Fibroblast of skin of scalp (primary cell): ENCODE data around the gene CDK2. TPM values are rescaled to one million over a fixed set of nuclear protein-coding genes. Genes with fewer than 3 reads are reported as not detected.
"Not testable (repeated sequence)": the region's sequence is repeated elsewhere in the genome, so short reads cannot be mapped to it uniquely, and the experiment has no call there.

Experiments
- DNase-seq: peaks from one replicate; pipeline ENCODE4 v3.0.0-alpha.2; 2013
- polyA plus RNA-seq, 2 experiments: library from polyadenylated mRNA; unstranded; fragments of 120-200 nt; gene quantifications; one replicate each; pipeline ENCODE4 v1.2.1, GENCODE V29; 2013; ENCODE audit not compliant: insufficient read length in 2 of 2

The CDK2 gene
- polyA plus RNA-seq (2013, experiment 1 of 2; ENCODE audit: insufficient read length), result 38.2 TPM
- 36.3 TPM for polyA plus RNA-seq (2013, experiment 2 of 2; ENCODE audit: insufficient read length)

GRCh38 chr12:55966408-55967281 is at the start of gene CDK2:
Gene CDK2 (plus strand): TSS chr12:55966830. CDS start chr12:55967009, 179 bp downstream.
- peak; percentile 80 for DNase-seq

DNA sequence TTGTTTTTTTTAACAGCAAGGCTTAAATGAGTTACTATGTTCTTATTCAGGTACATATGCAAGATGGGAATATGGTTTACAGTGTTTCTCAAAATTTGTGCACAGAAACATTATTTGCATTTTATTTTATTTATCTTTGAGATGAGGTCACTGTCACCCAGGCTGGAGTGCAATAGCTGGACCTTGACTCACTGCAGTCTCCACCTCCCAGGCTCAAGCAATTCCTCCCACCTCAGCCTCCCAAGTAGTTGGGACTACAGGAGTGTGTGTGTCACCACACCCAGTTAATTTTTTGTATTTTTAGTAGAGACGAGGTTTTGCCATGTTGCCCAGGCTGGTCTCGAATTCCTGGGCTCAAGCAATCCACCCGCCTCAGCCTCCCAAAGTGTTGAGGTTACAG is 47.6 kb upstream of the CDK2 start:
- peak; percentile 70 for DNase-seq

- no peak for DNase-seq
These were observed 44.5 kb upstream of the CDK2 start for GRCh38 chr12:55922126-55922525.

- not testable (repeated sequence) for DNase-seq
These were observed 43.0 kb upstream of the CDK2 start for GRCh38 chr12:55923648-55924047.

DNA sequence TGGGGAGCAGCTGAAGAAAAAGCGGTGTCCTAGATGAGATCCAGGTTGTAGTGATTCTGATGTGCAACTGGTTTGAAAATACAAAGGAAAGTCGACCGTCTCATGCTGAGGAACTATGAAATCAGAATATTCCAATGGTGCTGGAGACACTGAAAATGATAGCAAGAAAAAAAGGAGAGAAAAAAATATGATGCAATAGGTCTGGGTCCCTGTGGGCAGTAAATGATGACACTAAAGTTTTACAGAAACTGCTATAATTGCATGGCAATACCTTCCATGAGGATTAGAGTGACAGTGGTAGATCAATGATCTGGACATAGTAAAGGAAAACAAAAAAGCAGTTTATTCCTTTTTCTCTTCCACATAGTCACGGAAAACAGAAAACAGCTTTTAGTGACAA is 41.3 kb upstream of the CDK2 start:
- no peak for DNase-seq

DNA sequence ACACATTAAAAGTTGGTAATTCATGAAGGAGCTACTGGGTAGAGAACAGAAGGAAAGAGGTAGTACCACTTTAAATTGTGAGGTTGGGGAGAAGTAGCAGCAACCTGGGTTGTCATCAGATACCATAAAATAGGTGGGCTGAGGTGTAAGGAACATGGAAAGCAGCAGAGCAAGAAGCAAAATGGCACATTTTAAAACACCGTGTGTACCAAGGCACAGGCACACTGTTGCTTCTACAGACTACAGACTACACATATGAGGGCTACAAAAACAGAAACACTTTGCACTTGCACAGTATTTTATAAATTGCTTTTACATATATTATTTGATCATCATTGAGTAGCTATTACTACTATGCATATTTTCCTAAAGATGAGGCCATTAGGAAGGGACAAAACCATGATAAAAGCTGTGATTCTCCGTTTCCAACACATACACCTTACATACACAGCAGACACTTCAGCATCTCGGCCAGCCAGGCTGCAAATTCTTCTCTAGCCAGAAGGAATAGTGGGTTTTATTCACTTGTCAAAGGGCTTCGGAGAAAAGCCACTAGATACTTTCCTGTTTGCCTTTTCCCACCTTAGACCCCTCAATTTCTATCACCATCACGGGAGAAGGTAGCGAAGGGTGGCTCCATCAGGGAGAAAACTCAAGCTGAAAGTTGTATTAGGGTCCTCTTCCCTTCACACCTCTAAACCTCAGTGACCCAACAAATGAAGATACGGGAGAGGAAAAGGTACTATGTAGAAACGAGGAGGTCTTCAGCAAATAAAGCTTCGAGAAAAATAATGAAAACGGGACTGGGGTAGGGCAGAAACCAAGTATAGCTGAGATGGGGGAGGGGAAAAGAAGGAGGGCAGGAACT is 40.5 kb upstream of the CDK2 start:
- DNase-seq, result no peak

DNA sequence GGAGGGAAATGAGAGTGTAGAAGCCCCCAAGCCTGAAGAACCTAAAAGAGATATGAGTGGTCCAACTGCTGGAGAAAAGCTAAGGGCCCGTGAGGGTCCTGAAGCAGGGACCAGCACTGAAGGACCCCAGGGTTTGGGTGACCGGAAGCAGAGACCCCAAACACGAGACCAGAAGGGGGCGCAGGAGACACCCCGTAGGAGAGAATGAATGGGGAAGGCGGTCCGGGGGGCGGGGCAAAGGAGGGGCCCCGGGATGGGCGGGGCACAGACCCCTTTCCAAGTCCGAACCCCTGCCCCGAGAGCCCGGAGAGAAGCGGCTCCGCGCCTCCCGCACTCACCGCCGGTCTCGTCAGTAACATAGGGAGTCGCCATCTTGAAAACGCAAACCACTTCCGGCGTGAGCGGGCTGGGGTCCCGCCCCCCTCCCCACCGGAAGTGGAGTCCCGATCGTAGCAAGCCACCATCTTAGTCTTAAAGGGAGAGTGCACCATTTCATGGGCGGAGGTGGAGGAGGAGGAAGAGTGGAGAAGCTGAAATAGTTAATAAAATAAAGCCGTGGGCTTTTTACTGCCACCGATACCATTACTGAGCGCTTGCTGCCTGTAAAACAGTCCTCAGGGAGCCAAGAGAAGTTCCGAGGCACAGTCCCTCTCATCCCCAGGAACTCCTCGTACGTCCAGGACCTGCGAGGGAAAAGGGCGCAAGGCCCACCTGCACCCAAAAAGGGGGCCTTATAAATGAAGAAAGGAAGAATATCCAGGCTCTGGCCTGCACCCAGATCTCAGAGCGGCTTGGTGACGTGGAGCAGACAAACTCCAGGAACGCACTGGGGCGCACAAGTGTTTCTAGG is 39.7 kb upstream of the CDK2 start:
- peak; percentile 95 for DNase-seq

DNA sequence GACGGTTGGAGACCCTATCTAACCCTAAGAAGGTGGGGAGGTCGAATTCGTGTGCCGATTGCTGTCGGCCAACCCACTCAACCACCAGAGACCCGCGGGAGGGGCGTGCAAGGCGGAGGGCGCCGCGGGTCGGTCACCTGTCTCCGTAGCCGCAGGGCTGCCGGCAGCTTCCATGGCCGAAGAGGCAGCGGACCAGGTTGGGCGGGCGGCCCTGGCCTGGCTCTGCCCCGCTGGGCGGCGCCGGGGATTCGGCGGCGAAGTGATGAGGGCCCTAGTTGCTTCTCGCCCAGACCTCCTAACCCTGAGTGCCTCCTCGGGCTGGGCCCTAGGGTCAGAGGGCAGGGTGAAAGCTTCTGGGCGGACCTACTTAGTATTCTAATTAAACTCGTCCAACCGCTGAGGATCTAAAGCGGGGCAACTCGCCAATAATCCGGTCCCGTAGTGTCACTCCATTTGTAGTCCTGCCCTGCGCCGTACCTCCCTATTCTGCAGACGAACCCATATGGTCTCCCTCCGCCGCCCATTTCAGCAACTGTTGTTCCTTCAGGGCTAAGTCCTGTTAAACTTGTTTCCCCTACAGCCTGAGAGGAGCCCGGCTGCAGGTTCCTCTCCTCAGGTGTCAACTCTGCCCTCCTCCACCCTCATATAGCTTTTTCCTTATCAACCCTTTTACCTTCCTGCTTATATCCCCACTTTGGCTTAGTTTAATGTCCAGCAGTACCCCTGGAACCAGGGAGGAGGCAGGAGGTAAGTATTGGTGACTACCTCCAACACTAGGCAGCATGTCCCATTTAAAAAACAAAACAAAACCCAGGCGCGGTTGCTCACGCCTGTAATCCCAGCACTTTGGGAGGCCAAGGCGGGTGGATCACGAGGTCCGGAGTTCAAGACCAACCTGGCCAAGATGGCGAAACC is 38.8 kb upstream of the CDK2 start, which contains the start of gene PYM1:
PYM1 (minus strand) TSS at position 307 of the 915 bp plus-strand sequence; CDS start at position 174, 133 bp downstream.
- DNase-seq, result peak; percentile 61

GRCh38 chr12:55929306-55929791 is 37.3 kb upstream of the CDK2 start:
- DNase-seq, result no peak

- DNase-seq, result peak; percentile 81
These were observed 35.8 kb upstream of the CDK2 start, which contains the start of gene DGKA for GRCh38 chr12:55930771-55931316. Gene DGKA (plus strand): TSS chr12:55931162. CDS start chr12:55936504, 5,342 bp downstream.

DNA sequence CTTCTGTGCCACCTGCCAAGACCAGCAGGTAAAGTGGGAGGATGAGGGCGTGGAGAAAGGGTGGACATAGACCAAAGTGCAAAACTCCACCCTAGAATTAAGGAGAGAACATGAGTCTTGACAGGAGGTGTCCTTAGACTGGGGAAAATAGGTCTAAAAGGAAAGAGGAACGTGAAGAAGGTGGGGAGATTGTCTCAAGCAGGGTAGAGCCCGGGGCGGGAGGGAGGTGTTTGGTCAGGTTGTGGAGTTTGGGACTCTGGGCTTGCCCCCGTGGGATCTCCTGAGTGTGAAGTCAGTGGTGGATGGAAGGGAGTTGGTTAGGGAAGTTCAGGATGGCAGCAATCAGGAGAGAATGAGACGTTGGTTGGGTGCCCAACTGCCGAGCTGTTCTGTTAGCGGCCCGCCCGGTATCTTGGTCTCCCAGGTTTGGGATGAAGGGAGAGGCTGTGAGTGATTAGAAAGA is 35.3 kb upstream of the CDK2 start:
- no peak for DNase-seq

- peak; percentile 42 for DNase-seq
These were observed 34.7 kb upstream of the CDK2 start for GRCh38 chr12:55931780-55932550.

- no peak for DNase-seq
These were observed 34.1 kb upstream of the CDK2 start for GRCh38 chr12:55932551-55932910.

GRCh38 chr12:55933169-55933798 is 33.3 kb upstream of the CDK2 start:
- DNase-seq, result peak; percentile 44

DNA sequence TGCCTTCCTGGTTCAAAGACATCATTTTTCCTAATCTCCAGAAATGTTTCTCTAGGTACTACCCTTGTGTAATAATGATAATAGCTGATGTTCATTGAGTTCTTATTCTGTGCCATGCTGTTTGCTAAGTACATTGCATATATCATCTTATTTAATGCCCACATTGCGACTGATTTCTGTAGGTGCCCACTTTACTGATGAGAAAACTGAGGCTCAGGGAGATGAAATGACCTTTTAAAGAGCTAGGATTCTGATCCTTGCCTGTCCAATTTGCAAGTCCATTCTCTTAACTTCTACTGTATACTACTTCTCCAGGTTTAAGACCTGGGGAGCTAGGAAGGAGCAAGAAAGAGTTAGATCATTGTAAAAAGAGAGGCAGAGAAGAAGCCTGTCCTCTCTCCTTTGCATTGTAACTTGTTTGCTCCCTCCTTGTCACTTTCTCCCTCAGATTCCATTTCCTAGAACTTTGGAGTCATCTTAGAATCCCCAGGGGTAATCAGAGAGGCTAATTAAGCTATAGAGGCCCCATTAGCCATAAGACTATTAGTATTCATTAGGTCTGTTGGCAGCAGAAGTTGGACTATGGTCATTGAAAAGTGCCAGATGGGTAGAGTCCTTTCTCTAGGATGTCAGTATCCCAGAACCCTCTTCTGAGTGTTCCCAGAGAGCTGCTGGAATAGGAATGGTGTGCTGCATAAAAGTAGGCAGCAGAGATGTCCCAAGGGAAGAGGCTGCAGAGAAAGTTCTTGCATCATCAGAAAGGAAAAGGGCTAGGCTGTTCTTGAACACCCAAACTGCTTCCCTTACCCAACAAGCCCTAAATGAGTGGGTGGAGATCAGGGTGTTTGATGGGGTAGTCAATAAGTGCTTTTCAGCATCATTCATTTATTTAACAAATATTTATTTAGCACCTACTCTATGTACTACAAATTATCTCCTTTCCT is 32.6 kb upstream of the CDK2 start:
- DNase-seq, result peak; percentile 53

- no peak for DNase-seq
These were observed 31.9 kb upstream of the CDK2 start for GRCh38 chr12:55934773-55935172.

- no peak for DNase-seq
These were observed 30.9 kb upstream of the CDK2 start for GRCh38 chr12:55935738-55936151.

DNA sequence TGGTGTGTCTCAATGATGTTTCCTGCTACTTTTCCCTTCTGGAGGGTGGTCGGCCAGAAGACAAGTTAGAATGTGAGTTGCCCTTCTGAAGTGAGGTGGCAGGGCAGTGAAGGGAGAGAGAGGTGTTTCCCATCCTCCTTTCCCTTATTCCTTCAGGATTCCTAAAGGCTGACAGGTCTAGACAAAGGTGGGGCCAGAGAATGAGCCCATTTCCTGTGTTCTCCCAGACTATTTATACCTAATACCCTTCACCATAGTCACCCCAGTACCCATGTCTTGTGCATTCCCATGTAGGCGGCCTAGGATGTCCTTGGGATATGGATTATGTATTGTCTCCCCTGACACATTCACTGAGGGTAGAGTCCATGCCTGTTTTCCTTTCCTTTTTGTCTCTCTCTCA is 28.6 kb upstream of the CDK2 start:
- no peak for DNase-seq
